Measurements from ENCODE around the gene NAGS.

- no peak for TF ChIP-seq CTCF (IDR thresholded peaks at IDR 0.05; ENCODE audit: low read length)
- TF ChIP-seq EZH2 (IDR thresholded peaks at IDR 0.05; ENCODE audit: borderline replicate concordance, low read length): no peak
Observed at GRCh38 chr17:44014437-44015172, 10.2 kb downstream of the NAGS start, which contains the start of gene TMEM101.
